Measurements from ENCODE around the gene CCDC134. TPM values are rescaled to one million over a fixed set of nuclear protein-coding genes. Genes with fewer than 3 reads are reported as not detected.

Gene CCDC134
- total and polyA plus RNA-seq, 2 of the 13 experiments (the other 11 are each of a cell fraction or from before 2014, with no cell fraction given) = 4.8 to 17.4 TPM

DNA sequence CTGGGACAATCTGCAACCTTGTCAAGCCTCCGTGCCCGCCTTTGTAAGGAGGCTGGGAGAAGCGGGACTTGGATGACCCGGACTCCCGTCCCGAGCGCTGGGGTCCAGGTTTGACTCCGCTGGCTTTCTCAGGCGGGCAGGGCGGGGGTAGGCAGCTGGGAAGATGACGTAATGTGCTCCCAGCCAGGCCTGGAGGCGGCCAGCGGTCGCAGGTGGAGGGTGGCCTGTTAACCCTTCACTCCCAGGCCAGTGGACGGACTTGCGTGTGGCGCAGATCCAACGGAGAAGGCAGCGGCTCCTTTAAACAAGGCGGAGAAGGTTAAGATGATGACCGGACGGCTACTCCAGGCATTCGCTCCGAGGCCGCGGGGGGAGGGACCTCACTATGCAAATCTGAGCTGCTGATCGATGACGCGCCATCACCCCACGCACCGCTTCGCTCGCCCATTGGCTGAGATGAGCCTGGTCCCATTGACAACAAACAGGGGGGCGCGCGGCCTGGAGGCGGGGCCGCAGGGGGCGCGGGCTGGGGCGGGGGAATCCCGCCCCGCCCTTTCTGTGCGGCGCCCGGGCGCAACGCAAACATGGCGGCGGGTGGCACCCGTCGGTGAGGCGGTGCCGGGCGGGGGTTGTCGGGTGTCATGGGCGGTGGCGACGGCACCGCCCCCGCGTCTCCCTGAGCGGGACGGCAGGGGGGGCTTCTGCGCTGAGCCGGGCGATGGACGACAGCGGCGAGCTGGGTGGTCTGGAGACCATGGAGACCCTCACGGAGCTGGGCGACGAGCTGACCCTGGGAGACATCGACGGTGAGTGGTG, 32.3 kb downstream of the CCDC134 start, which contains the start of gene SREBF2 (continued):
- TF ChIP-seq TAF15 (IDR thresholded peaks at IDR 0.05; ENCODE audit: low read depth, low read length, poor library complexity, severe bottlenecking) (peak; percentile 48), ZNF781 (CRISPR knock-in tag; IDR thresholded peaks at IDR 0.05; ENCODE audit: borderline replicate concordance, not compliant biosample characterization) (peak; percentile 92), ZNF3 (CRISPR knock-in tag; IDR thresholded peaks at IDR 0.05) (no peak), NFYC (CRISPR knock-in tag; IDR thresholded peaks at IDR 0.05) (peak; percentile 88), NR2F2 (IDR thresholded peaks at IDR 0.05; ENCODE audit: borderline replicate concordance, low read depth) (peak; percentile 38; the same call in 1 of the 2 replicates), ZNF431 (CRISPR knock-in tag; IDR thresholded peaks at IDR 0.05; ENCODE audit: borderline replicate concordance, low read depth) (peak; percentile 80), ZNF33B (CRISPR knock-in tag; IDR thresholded peaks at IDR 0.05) (0 out of 2 replicates have a peak, but pooled peaks have one; percentile 49), STAT5B (CRISPR knock-in tag; IDR thresholded peaks at IDR 0.05) (no peak), ZNF292 (CRISPR knock-in tag; IDR thresholded peaks at IDR 0.05; ENCODE audit: borderline replicate concordance, low read depth) (peak; percentile 87; the same call in 1 of the 2 replicates), CBX1 (IDR thresholded peaks at IDR 0.05; ENCODE audit: low read depth) (peak; percentile 51), ZNF570 (CRISPR knock-in tag; IDR thresholded peaks at IDR 0.05; ENCODE audit: borderline replicate concordance) (no peak), ZNF143 (CRISPR knock-in tag; IDR thresholded peaks at IDR 0.05) (no peak), POLR2AphosphoS2 (IDR thresholded peaks at IDR 0.05; ENCODE audit: low read depth, low read length) (peak; percentile 67; the same call in 1 of the 2 replicates), TEAD3 (CRISPR knock-in tag; optimal IDR thresholded peaks at IDR 0.05; ENCODE audit: borderline replicate concordance) (peak; percentile 46), RXRA (CRISPR knock-in tag; IDR thresholded peaks at IDR 0.05) (peak; percentile 66; the same call in 1 of the 2 replicates)
- TF ChIP-seq, protein P1, sequence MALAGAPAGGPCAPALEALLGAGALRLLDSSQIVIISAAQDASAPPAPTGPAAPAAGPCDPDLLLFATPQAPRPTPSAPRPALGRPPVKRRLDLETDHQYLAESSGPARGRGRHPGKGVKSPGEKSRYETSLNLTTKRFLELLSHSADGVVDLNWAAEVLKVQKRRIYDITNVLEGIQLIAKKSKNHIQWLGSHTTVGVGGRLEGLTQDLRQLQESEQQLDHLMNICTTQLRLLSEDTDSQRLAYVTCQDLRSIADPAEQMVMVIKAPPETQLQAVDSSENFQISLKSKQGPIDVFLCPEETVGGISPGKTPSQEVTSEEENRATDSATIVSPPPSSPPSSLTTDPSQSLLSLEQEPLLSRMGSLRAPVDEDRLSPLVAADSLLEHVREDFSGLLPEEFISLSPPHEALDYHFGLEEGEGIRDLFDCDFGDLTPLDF (CRISPR knock-in tag; IDR thresholded peaks at IDR 0.05) = peak; percentile 40
- TF ChIP-seq, protein P2, sequence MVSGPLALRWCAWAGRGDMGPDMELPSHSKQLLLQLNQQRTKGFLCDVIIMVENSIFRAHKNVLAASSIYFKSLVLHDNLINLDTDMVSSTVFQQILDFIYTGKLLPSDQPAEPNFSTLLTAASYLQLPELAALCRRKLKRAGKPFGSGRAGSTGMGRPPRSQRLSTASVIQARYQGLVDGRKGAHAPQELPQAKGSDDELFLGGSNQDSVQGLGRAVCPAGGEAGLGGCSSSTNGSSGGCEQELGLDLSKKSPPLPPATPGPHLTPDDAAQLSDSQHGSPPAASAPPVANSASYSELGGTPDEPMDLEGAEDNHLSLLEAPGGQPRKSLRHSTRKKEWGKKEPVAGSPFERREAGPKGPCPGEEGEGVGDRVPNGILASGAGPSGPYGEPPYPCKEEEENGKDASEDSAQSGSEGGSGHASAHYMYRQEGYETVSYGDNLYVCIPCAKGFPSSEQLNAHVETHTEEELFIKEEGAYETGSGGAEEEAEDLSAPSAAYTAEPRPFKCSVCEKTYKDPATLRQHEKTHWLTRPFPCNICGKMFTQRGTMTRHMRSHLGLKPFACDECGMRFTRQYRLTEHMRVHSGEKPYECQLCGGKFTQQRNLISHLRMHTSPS (CRISPR knock-in tag; IDR thresholded peaks at IDR 0.05; ENCODE audit: low read depth) = peak; percentile 84
- TF ChIP-seq, protein P3, sequence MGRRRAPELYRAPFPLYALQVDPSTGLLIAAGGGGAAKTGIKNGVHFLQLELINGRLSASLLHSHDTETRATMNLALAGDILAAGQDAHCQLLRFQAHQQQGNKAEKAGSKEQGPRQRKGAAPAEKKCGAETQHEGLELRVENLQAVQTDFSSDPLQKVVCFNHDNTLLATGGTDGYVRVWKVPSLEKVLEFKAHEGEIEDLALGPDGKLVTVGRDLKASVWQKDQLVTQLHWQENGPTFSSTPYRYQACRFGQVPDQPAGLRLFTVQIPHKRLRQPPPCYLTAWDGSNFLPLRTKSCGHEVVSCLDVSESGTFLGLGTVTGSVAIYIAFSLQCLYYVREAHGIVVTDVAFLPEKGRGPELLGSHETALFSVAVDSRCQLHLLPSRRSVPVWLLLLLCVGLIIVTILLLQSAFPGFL (CRISPR knock-in tag; IDR thresholded peaks at IDR 0.05) = 0 out of 2 replicates have a peak, but pooled peaks have one; percentile 36
- TF ChIP-seq, protein P4, sequence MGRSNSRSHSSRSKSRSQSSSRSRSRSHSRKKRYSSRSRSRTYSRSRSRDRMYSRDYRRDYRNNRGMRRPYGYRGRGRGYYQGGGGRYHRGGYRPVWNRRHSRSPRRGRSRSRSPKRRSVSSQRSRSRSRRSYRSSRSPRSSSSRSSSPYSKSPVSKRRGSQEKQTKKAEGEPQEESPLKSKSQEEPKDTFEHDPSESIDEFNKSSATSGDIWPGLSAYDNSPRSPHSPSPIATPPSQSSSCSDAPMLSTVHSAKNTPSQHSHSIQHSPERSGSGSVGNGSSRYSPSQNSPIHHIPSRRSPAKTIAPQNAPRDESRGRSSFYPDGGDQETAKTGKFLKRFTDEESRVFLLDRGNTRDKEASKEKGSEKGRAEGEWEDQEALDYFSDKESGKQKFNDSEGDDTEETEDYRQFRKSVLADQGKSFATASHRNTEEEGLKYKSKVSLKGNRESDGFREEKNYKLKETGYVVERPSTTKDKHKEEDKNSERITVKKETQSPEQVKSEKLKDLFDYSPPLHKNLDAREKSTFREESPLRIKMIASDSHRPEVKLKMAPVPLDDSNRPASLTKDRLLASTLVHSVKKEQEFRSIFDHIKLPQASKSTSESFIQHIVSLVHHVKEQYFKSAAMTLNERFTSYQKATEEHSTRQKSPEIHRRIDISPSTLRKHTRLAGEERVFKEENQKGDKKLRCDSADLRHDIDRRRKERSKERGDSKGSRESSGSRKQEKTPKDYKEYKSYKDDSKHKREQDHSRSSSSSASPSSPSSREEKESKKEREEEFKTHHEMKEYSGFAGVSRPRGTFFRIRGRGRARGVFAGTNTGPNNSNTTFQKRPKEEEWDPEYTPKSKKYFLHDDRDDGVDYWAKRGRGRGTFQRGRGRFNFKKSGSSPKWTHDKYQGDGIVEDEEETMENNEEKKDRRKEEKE (IDR thresholded peaks at IDR 0.05) = no peak
- TF ChIP-seq, protein P5, sequence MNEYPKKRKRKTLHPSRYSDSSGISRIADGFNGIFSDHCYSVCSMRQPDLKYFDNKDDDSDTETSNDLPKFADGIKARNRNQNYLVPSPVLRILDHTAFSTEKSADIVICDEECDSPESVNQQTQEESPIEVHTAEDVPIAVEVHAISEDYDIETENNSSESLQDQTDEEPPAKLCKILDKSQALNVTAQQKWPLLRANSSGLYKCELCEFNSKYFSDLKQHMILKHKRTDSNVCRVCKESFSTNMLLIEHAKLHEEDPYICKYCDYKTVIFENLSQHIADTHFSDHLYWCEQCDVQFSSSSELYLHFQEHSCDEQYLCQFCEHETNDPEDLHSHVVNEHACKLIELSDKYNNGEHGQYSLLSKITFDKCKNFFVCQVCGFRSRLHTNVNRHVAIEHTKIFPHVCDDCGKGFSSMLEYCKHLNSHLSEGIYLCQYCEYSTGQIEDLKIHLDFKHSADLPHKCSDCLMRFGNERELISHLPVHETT (CRISPR knock-in tag; conservative IDR thresholded peaks at IDR 0.05) = no peak; the same call in 1 of the 2 replicates
